HEK293T (cell line): ENCODE data around the gene MT2A.

ENCODE experiments used
- ARNT ChIP-seq: fragments of 450-650 bp; IDR thresholded peaks from 2 replicates; pipeline ENCODE4 v1.6.1; 2017; ENCODE audit warnings: mild to moderate bottlenecking
- BHLHE40 ChIP-seq: fragments of 450-650 bp; IDR thresholded peaks from 2 replicates; pipeline ENCODE4 v1.6.1; 2016; ENCODE audit warnings: mild to moderate bottlenecking, moderate library complexity, borderline replicate concordance
- ELF4 ChIP-seq: fragments of 450-650 bp; IDR thresholded peaks from 2 replicates; pipeline ENCODE4 v1.6.1; 2017; ENCODE audit warnings: antibody characterized with exemption
- FOXA1 ChIP-seq: fragments of 450-650 bp; IDR thresholded peaks from 2 replicates; pipeline ENCODE4 v1.6.1; 2016; ENCODE audit warnings: mild to moderate bottlenecking
- FOXK2 ChIP-seq: fragments of 450-650 bp; IDR thresholded peaks from 2 replicates; pipeline ENCODE4 v1.6.1; 2016; ENCODE audit warnings: mild to moderate bottlenecking
- FOXM1 ChIP-seq: fragments of 450-650 bp; IDR thresholded peaks from 2 replicates; pipeline ENCODE4 v1.6.1; 2017; ENCODE audit warnings: mild to moderate bottlenecking, borderline replicate concordance
- L3MBTL2 ChIP-seq: fragments of 450-650 bp; conservative IDR thresholded peaks from 2 replicates; pipeline ENCODE4 v1.6.1; 2016; ENCODE audit warnings: mild to moderate bottlenecking
- LEF1 ChIP-seq: fragments of 450-650 bp; IDR thresholded peaks from 2 replicates; pipeline ENCODE4 v1.6.1; 2017; ENCODE audit warnings: mild to moderate bottlenecking, borderline replicate concordance
- PKNOX1 ChIP-seq: fragments of 450-650 bp; IDR thresholded peaks from 2 replicates; pipeline ENCODE4 v1.6.1; 2016
- SP1 ChIP-seq: fragments of 450-650 bp; IDR thresholded peaks from 2 replicates; pipeline ENCODE4 v1.6.1; 2017

- no peak for TF ChIP-seq BHLHE40
- TF ChIP-seq FOXA1, result no peak
- no peak for TF ChIP-seq LEF1
- no peak for TF ChIP-seq SP1
- TF ChIP-seq FOXM1, result no peak
- no peak for TF ChIP-seq ELF4
- TF ChIP-seq L3MBTL2, result no peak
- no peak for TF ChIP-seq FOXK2
- no peak for TF ChIP-seq PKNOX1
- TF ChIP-seq ARNT, result no peak
These were observed 37.5 kb downstream of the MT2A start for GRCh38 chr16:56645838-56646237.
